Measurements from ENCODE around the gene FRMD4B.

Gene FRMD4B

GRCh38 chr3:69328963-69329302 lies 57.0 kb downstream of the FRMD4B start:
- no peaks in the 10 kb centered on the region for H3K9me3 ChIP-seq (ENCODE audit: control insufficient read depth, low read length)
- H2AFZ ChIP-seq, result no peak overlapping the region
- H3K4me3 ChIP-seq (ENCODE audit: low read depth, low read length), result no peak overlapping the region
- no peaks in the 10 kb centered on the region for H3K36me3 ChIP-seq (ENCODE audit: control insufficient read depth, insufficient read depth, low read length)
- no peaks in the 10 kb centered on the region for H3K79me2 ChIP-seq
- H3K27me3 ChIP-seq (ENCODE audit: control insufficient read depth, insufficient read depth, low read length), result no peaks in the 10 kb centered on the region
- H3K27ac ChIP-seq, result no peak overlapping the region
- no peak overlapping the region for H3K9ac ChIP-seq
- H3K4me1 ChIP-seq, result peaks cover 10% of the 10 kb centered on the region
- H3K4me2 ChIP-seq (ENCODE audit: low read length), result no peak overlapping the region
- TF ChIP-seq, protein P1, sequence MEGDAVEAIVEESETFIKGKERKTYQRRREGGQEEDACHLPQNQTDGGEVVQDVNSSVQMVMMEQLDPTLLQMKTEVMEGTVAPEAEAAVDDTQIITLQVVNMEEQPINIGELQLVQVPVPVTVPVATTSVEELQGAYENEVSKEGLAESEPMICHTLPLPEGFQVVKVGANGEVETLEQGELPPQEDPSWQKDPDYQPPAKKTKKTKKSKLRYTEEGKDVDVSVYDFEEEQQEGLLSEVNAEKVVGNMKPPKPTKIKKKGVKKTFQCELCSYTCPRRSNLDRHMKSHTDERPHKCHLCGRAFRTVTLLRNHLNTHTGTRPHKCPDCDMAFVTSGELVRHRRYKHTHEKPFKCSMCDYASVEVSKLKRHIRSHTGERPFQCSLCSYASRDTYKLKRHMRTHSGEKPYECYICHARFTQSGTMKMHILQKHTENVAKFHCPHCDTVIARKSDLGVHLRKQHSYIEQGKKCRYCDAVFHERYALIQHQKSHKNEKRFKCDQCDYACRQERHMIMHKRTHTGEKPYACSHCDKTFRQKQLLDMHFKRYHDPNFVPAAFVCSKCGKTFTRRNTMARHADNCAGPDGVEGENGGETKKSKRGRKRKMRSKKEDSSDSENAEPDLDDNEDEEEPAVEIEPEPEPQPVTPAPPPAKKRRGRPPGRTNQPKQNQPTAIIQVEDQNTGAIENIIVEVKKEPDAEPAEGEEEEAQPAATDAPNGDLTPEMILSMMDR (IDR thresholded peaks at IDR 0.05), result no peak

GRCh38 chr3:69328103-69328962 lies 57.6 kb downstream of the FRMD4B start:
- TF ChIP-seq, protein P1 (IDR thresholded peaks at IDR 0.05), result no peak
- no peak overlapping the region for H3K4me2 ChIP-seq (ENCODE audit: low read length)
- H3K27ac ChIP-seq, result no peak overlapping the region
- no peak overlapping the region for H3K9ac ChIP-seq
- peaks cover 10% of the 10 kb centered on the region for H3K4me1 ChIP-seq
- no peaks in the 10 kb centered on the region for H3K9me3 ChIP-seq (ENCODE audit: control insufficient read depth, low read length)
- H3K79me2 ChIP-seq, result no peaks in the 10 kb centered on the region
- no peaks in the 10 kb centered on the region for H3K36me3 ChIP-seq (ENCODE audit: control insufficient read depth, insufficient read depth, low read length)
- no peak overlapping the region for H2AFZ ChIP-seq
- no peak overlapping the region for H3K4me3 ChIP-seq (ENCODE audit: low read depth, low read length)
- no peaks in the 10 kb centered on the region for H3K27me3 ChIP-seq (ENCODE audit: control insufficient read depth, insufficient read depth, low read length)

DNA sequence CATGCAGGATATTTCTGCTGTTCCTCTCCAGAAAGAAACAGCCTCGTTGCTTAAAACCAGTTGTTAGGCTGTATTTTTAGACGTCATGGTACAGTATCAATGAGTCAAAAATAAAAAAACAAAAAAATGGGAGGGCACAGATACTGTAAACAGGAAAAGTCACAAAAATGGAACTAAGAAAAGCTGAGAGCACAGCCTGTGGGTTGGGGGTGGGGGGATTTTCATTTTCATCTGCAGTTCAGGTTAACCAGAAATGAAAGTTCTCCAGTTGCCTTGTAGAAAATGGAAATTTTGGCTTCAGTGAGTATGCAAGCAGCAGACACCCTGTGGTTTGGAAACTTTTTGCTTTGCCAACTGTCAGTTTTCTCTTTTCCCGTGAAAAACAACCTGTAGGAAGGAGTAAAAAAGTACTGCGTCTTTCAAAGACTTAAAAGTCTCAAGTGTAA lies 59.0 kb downstream of the FRMD4B start:
- Histone ChIP-seq H3K36me3 (ENCODE audit: control insufficient read depth, insufficient read depth, low read length) (no peaks in the 10 kb centered on the region), H3K79me2 (no peaks in the 10 kb centered on the region), H3K27me3 (ENCODE audit: control insufficient read depth, insufficient read depth, low read length) (no peaks in the 10 kb centered on the region), H2AFZ (no peak overlapping the region), H3K27ac (no peak overlapping the region), H3K9ac (no peak overlapping the region), H3K4me3 (ENCODE audit: low read depth, low read length) (no peak overlapping the region), H3K4me2 (ENCODE audit: low read length) (peak overlapping the region; percentile 17), H3K9me3 (ENCODE audit: control insufficient read depth, low read length) (no peaks in the 10 kb centered on the region), H3K4me1 (peaks cover 10% of the 10 kb centered on the region)
- TF ChIP-seq, protein P1 (IDR thresholded peaks at IDR 0.05), result no peak

- no peak overlapping the region for H3K4me3 ChIP-seq (ENCODE audit: low read depth, low read length)
- H3K27me3 ChIP-seq (ENCODE audit: control insufficient read depth, insufficient read depth, low read length), result no peaks in the 10 kb centered on the region
- H3K4me2 ChIP-seq (ENCODE audit: low read length), result no peak overlapping the region
- TF ChIP-seq, protein P1 (IDR thresholded peaks at IDR 0.05), result no peak
- H3K79me2 ChIP-seq, result no peaks in the 10 kb centered on the region
- H3K27ac ChIP-seq, result no peak overlapping the region
- no peak overlapping the region for H3K9ac ChIP-seq
- peaks cover 10% of the 10 kb centered on the region for H3K4me1 ChIP-seq
- H3K36me3 ChIP-seq (ENCODE audit: control insufficient read depth, insufficient read depth, low read length), result no peaks in the 10 kb centered on the region
- H3K9me3 ChIP-seq (ENCODE audit: control insufficient read depth, low read length), result no peaks in the 10 kb centered on the region
- H2AFZ ChIP-seq, result peak overlapping the region; percentile 70
These were observed 60.7 kb downstream of the FRMD4B start for GRCh38 chr3:69325151-69325550.
